ENCODE measurements around the gene BACE1-AS. TPM values are rescaled to one million over a fixed set of nuclear protein-coding genes. Genes with fewer than 3 reads are reported as not detected.

BACE1-AS gene
- 10 to 100 TPM in 1 of 4 donors, 1 to 10 TPM in 3; 7.5 to 12.1 (median 8.0) TPM for total RNA-seq

DNA sequence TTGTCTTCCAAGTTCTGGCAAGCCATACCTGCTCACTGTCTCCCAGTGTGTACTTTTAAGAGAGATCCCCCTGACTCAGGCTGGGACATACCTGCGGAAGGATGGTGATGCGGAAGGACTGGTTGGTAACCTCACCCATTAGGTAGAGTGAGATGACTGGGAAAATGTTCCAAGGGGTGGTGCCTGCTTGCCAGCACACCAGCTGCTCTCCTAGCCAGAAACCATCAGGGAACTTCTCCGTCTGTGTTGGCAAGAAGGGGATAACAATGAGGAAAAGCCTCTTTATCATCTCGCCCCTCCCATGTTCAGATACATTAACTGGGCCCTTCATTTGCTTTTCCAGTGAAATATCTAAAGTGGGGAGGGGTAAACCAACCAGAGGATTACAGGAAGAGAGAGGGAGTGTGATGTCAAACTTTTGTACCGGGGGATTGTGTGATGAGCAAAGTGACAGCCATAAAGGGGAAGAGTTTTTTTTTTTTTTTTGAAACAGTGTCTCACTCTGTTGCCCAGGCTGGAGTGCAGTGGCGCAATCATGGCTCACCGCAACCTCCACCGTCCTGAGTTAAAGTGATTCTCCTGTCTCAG, at the start of gene BACE1-AS:
Gene BACE1-AS, plus strand, starts transcription at position 538 of the 588 bp plus-strand sequence.
- TF ChIP-seq, protein P1, sequence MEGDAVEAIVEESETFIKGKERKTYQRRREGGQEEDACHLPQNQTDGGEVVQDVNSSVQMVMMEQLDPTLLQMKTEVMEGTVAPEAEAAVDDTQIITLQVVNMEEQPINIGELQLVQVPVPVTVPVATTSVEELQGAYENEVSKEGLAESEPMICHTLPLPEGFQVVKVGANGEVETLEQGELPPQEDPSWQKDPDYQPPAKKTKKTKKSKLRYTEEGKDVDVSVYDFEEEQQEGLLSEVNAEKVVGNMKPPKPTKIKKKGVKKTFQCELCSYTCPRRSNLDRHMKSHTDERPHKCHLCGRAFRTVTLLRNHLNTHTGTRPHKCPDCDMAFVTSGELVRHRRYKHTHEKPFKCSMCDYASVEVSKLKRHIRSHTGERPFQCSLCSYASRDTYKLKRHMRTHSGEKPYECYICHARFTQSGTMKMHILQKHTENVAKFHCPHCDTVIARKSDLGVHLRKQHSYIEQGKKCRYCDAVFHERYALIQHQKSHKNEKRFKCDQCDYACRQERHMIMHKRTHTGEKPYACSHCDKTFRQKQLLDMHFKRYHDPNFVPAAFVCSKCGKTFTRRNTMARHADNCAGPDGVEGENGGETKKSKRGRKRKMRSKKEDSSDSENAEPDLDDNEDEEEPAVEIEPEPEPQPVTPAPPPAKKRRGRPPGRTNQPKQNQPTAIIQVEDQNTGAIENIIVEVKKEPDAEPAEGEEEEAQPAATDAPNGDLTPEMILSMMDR (IDR thresholded peaks at IDR 0.05; ENCODE audit: low read depth) = no peak

DNA sequence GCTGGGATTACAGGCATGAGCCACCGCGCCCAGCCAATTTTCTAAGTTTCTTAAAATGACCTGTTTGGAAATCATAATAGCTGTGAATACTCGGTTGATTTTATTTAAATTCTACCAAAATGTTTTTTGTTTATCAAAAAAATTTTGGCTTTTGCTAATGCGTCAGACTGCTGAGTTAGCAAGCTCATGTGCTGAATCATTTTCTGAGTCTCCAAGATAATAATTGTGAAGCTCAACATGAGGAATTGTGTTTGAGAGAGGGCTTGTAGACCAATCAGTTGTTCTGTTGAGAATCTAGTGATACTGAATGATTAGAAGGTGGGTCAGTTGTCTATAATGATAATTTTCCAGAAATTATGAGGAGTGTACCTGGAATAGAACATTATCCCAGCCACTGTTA, 42.8 kb upstream of the BACE1-AS start:
- TF ChIP-seq, protein P1 (IDR thresholded peaks at IDR 0.05; ENCODE audit: low read depth) = no peak

DNA sequence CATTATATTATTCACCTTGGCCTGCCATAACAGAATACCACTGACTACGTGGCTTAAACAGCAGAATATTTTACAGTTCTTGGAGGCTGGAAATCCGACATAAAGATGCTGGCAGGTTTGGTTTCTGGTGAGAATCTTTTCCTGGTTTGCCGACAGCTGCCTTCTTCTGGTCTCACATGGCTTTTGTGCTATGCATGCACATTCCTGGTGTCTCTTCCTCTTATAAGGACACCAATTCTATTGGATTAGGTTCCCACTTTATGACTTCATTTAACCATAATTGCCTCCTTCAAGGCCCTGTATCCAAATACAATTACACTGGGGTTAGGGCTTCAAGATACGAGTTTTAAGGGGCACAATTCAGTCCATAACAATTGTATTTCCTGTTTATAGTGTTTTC, 41.6 kb upstream of the BACE1-AS start:
- TF ChIP-seq, protein P1 (IDR thresholded peaks at IDR 0.05; ENCODE audit: low read depth) = no peak

DNA sequence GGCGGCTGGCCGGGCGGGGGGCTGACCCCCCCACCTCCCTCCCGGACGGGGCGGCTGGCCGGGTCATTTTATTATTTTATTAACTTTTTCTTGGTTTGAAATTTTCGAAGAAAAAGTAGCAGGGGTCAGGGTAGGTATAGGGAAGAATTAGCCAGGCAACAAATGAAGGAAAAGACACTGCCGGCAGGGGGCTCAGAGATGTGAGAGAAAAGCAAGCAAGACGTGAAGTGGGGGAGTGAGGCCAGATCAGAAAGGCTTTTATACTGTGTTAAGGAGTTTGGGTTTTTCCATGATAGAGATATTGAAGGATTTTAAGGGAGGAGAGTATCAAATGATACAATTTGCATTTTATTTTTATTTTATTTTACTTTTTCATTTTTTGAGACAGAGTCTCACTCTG, 39.6 kb upstream of the BACE1-AS start:
- TF ChIP-seq, protein P1 (IDR thresholded peaks at IDR 0.05; ENCODE audit: low read depth) = no peak

DNA sequence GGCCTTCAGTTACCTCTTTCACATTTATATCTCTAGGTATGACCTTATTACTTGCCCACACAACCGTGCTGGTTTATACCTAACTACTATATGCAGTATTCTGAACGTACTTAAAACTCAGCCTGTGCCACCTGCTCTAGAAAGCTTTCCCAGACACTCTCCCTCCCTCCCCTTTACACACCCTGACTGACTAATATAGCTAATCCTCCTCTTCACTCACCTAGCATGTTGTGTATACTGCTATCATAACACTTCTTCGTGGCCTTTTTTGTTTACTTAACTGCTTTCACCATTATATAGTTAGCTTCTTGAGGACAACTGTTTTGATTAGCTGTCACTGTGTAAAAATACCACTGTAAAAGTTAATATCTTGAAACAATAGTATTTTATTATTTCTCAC, 35.2 kb upstream of the BACE1-AS start:
- TF ChIP-seq, protein P1 (IDR thresholded peaks at IDR 0.05; ENCODE audit: low read depth) = no peak

DNA sequence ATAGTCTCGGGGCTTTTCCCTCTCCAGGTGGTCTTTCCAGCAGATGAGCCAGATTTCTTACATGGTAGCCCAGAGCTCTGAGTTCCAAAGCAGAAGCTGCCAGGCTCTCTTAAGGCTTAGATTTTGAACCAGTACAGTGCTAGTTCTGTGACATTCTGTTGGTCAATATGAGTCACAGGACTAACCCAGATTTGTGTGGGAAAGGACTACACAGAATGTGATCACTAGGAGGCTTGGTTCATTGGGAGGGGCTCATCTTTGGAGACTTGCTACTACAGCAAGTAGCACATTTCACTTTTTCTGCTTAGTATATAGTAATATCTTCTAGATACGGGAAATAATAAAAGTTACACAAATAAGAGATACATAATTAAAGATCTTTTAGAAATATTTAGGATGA, 34.6 kb upstream of the BACE1-AS start:
- TF ChIP-seq, protein P1 (IDR thresholded peaks at IDR 0.05; ENCODE audit: low read depth) = no peak

DNA sequence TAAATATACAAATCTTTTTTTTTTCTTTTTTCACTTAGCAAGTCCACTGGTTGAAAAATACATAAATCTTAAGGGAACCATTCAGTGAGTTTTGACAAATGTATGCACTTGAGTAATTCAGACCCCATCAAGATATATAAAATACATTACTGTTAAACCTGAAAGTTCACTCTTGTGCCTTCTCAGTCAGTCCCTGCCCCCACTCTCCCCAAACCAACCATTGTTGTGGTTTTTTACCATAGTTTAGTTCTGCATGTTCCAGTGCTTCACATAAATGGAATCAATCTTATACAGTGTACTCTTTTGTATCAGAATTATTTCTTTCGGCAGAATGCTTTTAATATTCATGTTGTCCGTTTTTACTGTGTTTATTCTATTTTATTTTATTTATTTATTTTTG, 32.6 kb upstream of the BACE1-AS start:
- TF ChIP-seq, protein P1 (IDR thresholded peaks at IDR 0.05; ENCODE audit: low read depth) = no peak
